Measurements from ENCODE around the gene LAMC3. TPM values are rescaled to one million over a fixed set of nuclear protein-coding genes. Genes with fewer than 3 reads are reported as not detected.

LAMC3 gene
- total RNA-seq, 1 donor from 2014 or later: 14.2 TPM

DNA sequence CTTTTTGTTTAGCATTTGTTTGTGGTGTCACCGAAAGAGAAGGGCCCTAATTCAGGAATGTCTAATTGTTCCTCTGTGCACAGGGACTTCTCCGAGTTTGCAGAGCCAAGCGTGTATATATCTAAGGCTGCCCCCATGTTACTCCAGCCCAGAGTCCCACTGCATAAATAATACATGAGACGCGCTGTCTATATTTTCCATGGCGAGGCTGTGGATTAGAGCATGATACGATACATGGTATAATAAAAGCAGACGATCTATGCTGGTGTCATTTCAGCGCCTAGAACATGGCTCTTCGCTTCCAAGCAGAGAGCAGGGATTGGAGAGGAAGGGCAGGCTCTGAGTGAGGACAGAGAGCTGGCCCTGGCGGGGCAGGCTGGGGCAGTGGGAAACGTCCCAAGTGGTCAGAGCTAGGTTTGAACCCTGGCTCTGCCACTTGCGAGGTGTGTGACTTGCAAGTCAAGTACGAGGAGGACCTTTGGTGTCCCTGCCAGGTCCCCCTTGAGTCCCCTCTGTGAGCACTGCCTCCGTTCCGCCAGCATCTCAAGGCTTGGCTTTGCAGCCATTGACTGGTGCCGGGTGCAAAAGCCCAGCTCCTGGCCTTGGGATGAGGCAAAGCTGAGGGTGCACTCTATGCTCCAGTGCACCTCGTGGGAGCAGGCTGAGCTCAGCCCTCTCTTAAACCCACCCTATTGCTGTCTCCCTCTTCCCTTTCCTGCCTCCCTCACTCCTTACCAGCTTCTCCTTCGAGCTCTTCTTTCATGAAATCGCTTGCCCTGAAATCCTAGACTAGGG is 29.2 kb upstream of the LAMC3 start:
- DNase-seq (ENCODE audit: low spot score): no peak

DNA sequence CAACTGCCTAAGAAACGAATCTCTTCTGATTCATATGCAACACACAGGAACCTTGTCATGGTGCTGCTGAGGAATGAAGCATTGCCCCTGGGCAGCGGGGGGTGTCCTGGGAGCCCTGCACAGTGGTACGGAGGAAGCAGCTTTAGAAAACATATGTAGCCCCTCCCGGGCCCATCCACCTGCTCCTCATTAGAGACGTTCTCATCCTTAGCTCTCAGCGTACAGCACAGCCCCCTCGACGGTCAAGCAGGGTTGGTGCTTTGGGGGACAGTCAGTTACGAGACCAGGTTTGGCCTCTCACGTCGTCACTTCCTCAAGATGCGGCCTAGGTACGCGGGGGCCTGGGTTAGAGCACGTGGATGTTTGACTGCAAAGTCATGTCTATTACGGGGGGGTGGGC is 28.4 kb upstream of the LAMC3 start:
- DNase-seq (ENCODE audit: low spot score): no peak

DNA sequence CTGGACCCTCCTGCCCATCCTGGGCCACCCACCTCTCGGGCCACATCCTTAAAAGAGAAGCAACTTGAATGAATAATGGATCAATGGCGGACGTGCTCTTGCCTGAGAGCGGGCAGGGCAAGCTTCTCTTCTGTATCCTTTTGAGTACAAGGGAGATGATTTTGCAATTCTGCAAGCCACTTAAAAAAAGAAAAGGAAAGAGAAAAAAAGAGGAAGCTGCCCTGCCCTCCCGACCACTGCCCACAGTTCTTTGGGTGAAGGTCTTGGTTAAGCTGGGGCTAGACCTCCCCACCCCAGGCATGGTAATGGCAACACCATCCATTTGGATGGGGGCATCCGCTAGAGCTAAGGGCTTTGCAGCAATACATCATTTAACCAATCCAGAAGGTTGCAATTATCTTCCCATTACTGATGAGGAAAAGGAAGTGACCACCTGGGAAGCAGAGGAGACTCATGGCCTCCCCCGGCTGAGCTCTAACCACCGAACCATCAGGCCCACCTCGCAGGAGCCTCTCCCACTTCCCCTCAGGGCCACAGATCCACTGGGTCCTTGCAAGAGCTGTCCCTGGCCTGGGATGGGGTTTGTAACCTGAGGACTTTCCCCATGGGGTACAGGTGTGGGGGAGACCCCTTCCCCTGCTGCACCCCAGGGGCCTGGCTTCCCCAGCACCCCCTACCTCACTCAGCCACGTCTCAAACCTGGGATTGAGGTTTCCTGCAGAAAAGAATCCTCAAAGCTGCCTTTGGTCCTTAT is 27.8 kb upstream of the LAMC3 start:
- DNase-seq (ENCODE audit: low spot score): no peak

DNA sequence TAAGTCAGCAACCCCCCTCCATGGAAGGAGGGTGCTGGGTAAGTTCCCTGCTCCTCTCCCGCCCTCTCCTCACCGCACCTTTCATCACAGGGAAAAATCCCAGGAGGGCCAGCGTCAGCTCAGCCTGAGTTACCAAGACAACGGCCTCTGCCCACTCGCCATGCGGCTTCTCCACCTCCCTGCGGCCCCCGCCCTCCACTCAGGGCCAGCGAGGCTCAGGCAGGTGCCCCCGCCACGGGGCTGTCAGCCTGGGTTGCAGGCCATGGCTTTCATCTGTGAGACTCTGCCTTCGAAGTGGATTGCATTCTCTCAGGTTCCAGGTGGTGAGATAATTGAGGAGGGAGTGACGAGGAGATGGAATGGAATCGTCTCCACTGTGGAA is 27.2 kb upstream of the LAMC3 start:
- no peak for DNase-seq (ENCODE audit: low spot score)

DNA sequence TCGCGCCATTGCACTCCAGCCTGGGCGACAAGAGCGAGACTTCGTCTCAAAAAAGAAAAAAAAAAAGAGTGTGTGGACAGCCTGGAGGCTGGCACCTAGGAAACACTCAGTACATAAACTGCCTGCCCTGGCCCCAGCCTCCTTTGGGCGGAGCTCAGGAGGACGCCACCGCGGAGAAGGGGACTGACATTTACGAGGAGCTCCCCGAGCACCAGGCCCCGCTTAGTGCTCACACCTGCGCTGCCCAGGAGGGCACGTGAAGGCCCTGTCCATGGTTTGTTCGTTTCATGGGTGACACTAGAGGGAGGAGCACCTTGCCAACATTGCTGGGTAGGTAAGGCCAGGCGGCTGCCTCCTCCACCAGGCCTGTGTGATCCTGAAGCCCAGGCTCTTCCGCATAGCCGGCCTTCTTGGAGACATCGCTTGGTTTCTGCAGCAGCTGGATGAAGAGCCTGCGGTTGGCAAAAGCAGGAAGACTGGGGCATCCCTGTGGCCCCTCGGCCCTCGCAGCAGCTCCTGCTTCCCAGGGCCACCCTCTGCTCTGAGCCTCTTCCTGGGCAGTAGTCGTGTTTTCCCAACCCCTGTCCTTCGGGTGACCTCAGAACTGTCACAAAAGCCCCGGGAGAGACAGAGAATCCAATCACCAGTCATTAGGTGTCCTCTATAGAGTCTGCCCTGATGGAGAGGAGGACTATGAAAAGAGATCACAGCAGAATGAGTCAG is 26.2 kb upstream of the LAMC3 start:
- no peak for DNase-seq (ENCODE audit: low spot score)

DNA sequence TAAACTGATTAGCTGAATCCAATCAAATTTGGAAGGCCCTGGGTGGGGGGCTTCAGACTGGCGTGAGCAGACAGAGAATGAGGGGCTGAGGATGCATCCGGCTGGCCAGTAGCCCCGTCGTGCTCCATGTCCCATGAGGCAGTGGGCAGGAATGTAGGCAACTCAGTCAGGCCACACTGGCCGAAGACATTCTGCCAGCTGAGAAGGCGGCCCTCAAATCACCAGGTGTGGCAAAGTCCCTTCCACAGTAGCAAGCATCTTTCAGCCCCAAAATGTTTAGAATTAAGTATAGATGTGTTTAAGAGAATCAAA is 25.7 kb upstream of the LAMC3 start:
- no peak for DNase-seq (ENCODE audit: low spot score)

DNA sequence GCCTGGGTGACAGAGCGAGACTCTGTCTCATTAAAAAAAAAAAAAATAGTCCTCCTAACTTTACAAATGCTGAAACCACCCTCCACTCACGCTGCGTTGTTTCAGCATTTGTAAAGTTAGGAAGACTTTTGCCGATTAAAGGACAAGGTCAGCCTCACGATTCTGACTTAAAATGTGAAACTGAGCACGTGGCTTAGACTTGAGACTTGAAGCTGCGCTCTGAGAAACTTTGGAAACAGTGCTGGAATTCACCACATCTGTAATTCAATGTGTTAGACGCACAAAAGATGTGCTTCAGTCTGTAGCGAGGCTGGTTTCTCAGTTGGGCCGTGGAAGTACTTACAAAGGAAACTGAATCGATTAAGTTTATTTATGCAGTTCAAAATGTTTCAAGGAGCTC is 25.0 kb upstream of the LAMC3 start:
- DNase-seq (ENCODE audit: low spot score): no peak

DNA sequence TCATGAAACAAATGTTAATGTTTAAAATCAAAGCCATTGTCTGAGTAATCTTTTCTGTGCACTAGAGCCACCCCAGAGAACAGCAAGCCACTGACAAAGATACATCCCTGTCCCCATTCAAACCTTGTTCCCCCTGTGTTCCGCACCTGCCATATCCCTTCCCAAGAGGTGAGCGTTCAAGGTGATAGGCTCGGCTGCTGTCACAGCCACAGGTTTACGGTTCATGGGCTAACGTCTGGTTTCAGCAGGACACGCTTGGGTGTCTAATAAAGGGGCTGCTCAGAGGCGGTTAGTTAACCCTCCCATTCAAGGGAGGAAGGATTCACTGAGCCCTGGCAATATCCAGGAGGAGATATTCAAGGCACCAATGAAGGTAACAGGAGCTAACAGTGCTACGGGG is 24.5 kb upstream of the LAMC3 start:
- no peak for DNase-seq (ENCODE audit: low spot score)

DNA sequence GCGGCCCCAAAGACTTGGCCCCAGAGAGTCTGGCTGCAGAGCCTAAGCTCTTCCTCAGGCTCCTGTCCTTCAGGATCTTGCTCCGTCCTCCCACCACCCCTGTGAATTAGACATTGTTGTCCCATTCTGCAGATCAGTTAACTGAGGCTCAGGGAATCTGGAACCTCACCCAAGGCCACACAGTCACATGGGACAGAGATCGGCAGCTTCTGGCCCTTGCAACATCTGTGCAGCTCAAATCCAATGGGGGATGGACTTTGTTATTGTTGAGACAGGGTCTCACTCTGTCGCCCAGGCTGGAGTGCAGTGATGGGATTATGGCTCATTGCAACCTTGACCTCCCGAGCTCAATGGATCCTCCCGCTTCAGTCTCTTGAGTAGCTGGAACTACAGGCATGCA is 23.9 kb upstream of the LAMC3 start:
- no peak for DNase-seq (ENCODE audit: low spot score)

DNA sequence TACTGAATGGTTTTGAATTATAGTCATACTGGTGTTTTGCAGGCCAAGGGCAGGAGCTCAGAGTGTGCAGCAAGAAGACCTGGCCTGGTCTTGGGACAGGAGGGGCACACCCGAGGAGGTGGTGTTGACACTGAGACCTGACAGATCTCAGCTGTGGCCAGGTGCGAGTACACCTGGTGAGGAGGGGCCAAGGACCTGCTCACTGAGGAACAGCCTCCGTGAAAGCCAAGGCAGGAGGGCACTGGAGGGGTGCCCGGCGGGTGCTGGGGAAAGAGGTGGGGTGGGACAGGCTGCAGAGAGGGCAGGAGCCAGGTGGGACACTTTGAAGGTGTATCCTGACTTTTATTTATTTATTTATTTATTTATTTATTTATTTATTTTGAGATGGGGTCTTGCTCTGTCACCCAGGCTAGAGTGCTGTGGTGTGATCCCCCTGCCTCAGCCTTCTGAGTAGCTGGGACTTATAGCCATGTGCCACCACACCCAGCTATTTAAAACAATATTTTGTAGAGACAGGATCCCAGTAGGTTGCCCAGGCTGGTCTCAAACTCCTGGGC is 23.3 kb upstream of the LAMC3 start:
- no peak for DNase-seq (ENCODE audit: low spot score)

DNA sequence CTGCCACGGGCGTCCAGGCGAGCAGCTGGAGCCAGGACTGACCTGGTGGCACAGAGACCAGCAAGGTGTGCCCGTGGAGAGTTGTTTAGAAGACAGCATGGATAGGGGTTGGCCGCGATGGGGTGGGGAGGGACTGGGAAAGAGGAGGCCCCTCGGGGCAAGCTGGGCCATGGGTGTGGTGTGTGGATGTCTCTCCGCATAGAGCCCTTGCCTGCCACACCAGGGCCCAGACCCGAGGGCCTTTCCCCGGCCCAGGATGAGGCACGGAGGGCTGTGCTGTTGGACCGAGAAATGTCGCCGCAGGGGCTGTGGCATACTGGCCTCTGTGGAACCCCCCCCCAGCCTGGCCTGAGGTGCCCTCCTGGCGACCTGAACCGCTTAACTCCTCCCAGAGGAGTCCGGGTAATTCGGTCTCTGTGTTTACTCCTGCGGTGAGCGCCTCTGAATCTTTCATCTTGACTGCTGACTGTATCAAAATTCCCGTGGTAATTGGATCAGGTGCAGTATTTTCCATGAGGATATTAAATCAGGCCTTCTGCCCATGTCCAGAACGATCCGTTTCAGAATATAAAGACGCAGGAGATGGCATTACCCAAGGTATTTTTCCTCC is 22.5 kb upstream of the LAMC3 start:
- no peak for DNase-seq (ENCODE audit: low spot score)

DNA sequence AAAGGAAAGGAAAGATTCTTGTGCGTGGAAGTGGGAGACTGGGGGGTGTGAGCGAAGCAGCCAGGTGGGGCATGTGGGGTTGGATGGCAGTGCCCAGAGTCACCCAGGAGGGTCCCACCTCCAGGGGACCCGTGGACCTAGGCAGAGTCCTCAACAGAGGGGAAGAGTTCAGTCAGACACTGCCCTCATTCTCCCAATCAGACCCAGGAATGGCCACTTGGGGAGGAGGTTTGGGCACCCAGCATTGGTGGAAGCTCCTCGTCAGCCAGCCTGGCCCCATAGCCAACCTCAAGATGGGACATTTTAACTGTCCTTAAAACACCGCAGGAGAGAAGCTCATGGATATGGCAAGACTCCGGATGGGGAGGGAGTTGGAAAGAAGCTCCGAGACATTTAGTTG is 21.9 kb upstream of the LAMC3 start:
- DNase-seq (ENCODE audit: low spot score): no peak

DNA sequence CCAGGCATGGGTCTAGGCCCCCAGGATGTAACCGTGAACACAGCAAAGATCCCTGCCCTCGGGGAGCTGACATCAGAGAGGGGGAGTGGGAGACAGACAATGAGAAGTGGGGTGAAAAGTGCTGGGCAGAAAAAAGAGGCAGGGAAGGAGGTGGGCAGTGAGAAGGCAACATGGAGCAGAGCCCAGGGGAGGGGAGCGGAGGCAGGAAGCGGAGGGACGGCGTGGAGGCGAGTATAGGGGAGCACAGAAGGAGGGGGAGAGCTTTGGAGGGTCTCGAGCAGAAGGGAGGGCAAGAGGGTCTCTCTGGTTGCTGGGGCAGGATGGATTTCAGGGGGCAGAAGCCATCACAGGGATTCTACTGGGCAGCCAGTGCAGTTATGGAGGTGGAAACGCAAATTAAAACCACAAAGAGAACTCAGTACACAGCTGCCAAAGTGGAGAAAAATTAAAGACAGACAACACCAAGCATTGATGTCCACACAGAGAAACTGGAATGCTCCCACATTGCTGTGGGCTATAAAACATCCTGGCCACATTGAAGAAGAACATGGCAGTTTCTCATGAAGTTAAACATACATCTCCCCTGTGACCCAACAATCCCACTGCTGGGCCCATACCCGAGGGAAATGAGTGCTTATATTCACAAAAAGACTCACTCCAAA is 21.1 kb upstream of the LAMC3 start:
- no peak for DNase-seq (ENCODE audit: low spot score)

DNA sequence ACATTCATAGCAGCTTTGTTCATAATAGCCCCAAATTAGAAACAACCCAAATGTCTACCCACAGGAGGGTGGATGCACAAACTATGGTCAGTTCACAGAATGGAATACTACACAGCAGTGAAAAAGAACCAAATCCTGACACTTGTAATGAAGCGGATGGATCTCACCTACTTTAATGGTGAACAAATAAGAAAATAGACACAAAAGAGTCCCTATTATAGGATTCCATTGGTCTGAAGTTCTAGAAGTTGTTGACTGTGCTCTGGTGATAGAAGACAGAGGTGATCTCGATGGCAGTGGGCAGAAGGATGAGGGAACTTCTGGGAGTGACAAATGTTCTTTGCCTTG is 20.6 kb upstream of the LAMC3 start:
- DNase-seq (ENCODE audit: low spot score): no peak

DNA sequence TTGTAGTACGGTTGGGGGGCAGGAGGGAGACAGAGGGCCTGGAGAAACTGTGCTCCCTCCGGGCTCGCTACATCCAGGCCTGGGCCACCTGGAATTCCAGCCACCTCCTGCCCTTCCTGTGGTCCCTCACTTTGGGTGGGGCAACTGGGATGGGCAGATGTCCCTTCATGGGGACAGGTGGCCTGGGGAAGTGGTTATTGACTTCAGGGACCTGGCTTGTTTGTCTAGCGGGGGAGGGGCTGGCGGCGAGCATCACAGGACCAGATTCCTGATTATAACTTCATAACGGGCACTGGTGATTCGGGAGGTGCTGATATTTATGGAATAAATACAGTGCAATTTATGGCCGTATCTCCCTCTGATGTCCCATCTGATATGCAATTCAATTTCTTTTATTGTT is 20.1 kb upstream of the LAMC3 start:
- DNase-seq (ENCODE audit: low spot score): no peak

DNA sequence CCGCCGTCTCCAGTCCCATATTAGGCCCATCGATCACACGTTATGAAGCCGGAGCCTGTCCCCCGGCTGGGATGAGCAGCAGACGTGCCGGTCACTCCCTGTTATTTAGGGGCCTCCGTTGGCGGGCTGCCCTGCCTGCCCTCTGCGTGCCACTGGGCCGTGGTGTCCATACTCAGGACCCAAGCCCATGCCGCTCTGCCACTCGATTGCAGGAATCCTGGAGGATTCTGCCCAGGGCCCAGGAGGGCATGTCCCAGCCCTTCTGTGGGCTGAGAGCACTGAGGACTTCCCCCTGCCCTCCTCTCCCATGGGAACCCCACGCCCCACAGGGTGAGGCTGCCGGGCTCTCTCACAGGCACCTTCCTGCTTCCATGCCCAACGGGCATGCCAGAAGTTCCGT is 19.6 kb upstream of the LAMC3 start:
- no peak for DNase-seq (ENCODE audit: low spot score)

DNA sequence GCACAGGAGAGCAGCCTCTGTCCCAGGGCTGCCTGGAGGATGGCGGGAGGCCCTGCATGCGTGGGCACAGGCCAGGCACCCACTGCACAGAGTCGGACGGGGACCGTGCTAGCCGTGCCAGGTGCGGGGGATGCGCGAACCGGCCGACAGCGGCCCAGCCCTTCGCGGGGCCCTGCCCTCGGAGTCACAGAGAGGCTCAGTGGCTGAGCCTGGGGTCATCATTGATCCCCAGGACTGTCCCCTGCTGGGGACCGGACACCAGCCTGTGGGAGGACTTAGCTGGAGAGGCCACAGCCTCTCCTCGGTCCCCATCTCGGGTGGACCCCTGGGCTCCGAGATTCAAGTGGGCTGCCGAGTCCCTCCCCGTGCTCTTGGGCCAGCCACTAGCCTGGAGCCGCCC is 19.1 kb upstream of the LAMC3 start:
- no peak for DNase-seq (ENCODE audit: low spot score)

DNA sequence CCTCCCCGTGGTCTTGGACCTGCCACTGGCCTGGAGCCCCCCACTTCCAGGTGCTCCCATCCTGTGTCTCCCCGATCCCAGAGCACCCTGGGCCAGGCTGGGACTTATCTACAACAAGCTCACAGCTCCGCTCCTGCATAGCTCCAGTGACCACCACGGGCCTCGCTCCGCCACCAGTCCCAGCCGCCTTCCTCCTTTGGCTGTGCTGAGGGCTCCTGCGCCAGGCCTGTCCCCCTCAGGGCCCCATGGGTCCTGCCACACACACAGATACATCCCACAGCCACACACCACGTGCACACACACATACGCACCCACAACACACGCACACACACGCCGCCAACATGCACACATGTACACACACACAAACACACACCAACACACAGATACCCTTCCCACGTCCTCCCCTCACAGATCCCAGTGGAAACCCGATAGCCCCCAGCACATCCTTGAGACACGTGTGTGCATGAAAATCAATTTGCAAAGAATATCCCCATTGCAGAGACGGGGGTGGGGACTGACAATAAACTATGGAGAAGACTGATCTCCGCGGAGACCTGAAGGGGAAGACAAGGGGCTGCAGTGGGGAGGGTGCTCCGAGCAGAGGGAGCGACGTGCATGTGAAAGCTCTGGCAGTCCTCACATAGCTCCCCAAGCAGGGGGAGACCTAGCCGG is 18.5 kb upstream of the LAMC3 start:
- no peak for DNase-seq (ENCODE audit: low spot score)

DNA sequence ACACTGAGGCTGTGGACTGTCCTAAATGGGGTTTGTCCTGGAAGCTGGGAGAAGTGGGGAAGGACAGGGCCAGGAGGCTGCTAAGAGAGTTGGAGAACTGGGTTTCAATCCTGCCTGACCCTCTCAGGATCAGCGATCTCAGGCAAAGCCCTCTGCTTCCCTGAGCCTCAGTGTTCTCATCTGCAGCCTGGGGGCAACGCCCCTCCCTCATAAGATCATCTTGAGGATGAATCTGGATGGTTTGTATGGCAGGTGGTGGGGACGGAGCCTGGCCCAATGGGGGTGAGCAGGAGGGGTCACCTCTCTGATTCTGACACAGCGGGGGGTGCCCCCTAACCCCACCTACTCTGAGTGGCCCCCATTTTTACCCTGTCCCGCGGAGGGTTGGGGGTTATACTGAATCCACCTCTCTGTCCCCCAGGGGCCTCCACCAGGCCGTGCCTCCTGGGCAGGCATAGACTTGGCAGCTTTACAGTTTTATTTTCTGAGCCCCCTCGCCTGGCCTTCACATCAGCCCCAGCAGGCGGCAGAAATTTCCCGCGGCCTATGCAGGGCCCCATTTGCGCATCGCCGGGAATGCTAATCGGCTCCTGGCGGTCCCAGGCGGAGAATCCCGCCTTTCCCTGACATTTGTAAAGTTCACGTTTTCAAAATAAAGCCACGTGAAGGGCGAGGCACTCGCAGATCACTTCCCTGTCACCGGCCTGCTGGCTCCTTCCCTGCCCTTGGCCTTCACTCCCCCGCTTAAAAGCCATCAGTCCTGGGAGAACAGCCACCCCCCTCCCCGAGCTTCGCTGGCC is 17.8 kb upstream of the LAMC3 start:
- no peak for DNase-seq (ENCODE audit: low spot score)
